GM10266 (cell line): ENCODE results near the gene HACL1.
"Not testable (repeated sequence)": the region's sequence is repeated elsewhere in the genome, so short reads cannot be mapped to it uniquely, and the experiment has no call there.

Experiments
- DNase-seq: peaks from one replicate; pipeline ENCODE4 v3.0.0; 2012; ENCODE audit errors: extremely low spot score
- CTCF ChIP-seq: IDR thresholded peaks from 2 replicates; pipeline ENCODE4 v1.5.1; 2012; ENCODE audit warnings: mild to moderate bottlenecking, low read depth; ENCODE audit not compliant: control insufficient read depth, insufficient read depth; ENCODE audit errors: missing control alignments

Gene HACL1

GRCh38 chr3:15536856-15537255, 64.5 kb downstream of the HACL1 start:
- TF ChIP-seq CTCF, result no peak
- no peak for DNase-seq

GRCh38 chr3:15535732-15536131, 65.6 kb downstream of the HACL1 start:
- no peak for TF ChIP-seq CTCF
- no peak for DNase-seq

- not testable (repeated sequence) for DNase-seq
Observed at GRCh38 chr3:15532614-15533013, 68.8 kb downstream of the HACL1 start.

GRCh38 chr3:15531346-15531745, 70.0 kb downstream of the HACL1 start:
- no peak for DNase-seq
- no peak for TF ChIP-seq CTCF

- DNase-seq, result no peak
- no peak for TF ChIP-seq CTCF
Observed at GRCh38 chr3:15528854-15529537, 72.4 kb downstream of the HACL1 start.

GRCh38 chr3:15527031-15527459, 74.3 kb downstream of the HACL1 start:
- TF ChIP-seq CTCF, result no peak
- DNase-seq, result no peak

GRCh38 chr3:15525790-15526189, 75.6 kb downstream of the HACL1 start:
- no peak for TF ChIP-seq CTCF

More at GRCh38 chr3:15525790-15526189, 75.6 kb downstream of the HACL1 start:
- DNase-seq, result no peak
